Lung (tissue), 12 donors: ENCODE results near the gene VAMP3. TPM values are rescaled to one million over a fixed set of nuclear protein-coding genes. Genes with fewer than 3 reads are reported as not detected.
"Not testable (repeated sequence)": the region's sequence is repeated elsewhere in the genome, so short reads cannot be mapped to it uniquely, and the experiment has no call there.

ENCODE experiments used
- ATAC-seq: fragments of 200-7000 bp; cut with Tn5 transposase; one replicate; pipeline ENCODE4 v1.9.1; 2020; ENCODE audit warnings: moderate number of reproducible peaks; ENCODE audit not compliant: insufficient read depth, low FRiP score
- DNase-seq, 3 donors: peaks; one replicate each; pipeline ENCODE4 v3.0.0-alpha.2; 2013 to 2017
- H3K27ac ChIP-seq, 2 donors: one replicate each; pipeline ENCODE4 v1.5.1; 2013; ENCODE audit warnings: mild to moderate bottlenecking in 2 of 2, moderate library complexity in 2 of 2, control low read depth in 1 of 2, inconsistent platforms in 1 of 2, low read depth in 1 of 2, low read length in 1 of 2
- H3K27me3 ChIP-seq, 3 donors: one replicate each; pipeline ENCODE4 v1.5.1; 2013; ENCODE audit warnings: low read length in 2 of 3; ENCODE audit not compliant: control insufficient read depth in 3 of 3, insufficient read depth in 3 of 3
- H3K36me3 ChIP-seq, 4 donors: one replicate each; pipeline ENCODE4 v1.5.1; 2013; ENCODE audit warnings: low read length in 4 of 4, mild to moderate bottlenecking in 1 of 4, moderate library complexity in 1 of 4; ENCODE audit not compliant: control insufficient read depth in 4 of 4, insufficient read depth in 4 of 4
- H3K4me1 ChIP-seq, 5 donors: one replicate each; pipeline ENCODE4 v1.5.1; 2013; ENCODE audit warnings: low read length in 5 of 5, mild to moderate bottlenecking in 2 of 5, moderate library complexity in 1 of 5; ENCODE audit not compliant: control insufficient read depth in 5 of 5, insufficient read depth in 5 of 5
- H3K4me3 ChIP-seq: one replicate; pipeline ENCODE4 v1.5.1; 2013; ENCODE audit warnings: mild to moderate bottlenecking, control low read depth, moderate library complexity
- H3K9ac ChIP-seq, 2 donors: one replicate each; pipeline ENCODE4 v1.5.1; 2013; ENCODE audit warnings: low read length in 2 of 2, control low read depth in 1 of 2; ENCODE audit not compliant: insufficient read depth in 1 of 2
- H3K9me3 ChIP-seq, 4 donors: one replicate each; pipeline ENCODE4 v1.5.1; 2013; ENCODE audit warnings: low read length in 3 of 4, mild to moderate bottlenecking in 1 of 4, moderate library complexity in 1 of 4; ENCODE audit not compliant: control insufficient read depth in 4 of 4, insufficient read depth in 3 of 4
- WGBS, 2 donors: extraction: QIAGEN DNeasy Blood & Tissue Kit; methylation state at CpG; one replicate each; pipeline ENCODE4 v1.1.7; 2013; 5-methylcytosine and 5-hydroxymethylcytosine counted together
- polyA plus RNA-seq, 2 donors: library from polyadenylated mRNA; stranded (reverse); fragments of 200-250 nt; gene quantifications; one replicate each; pipeline ENCODE4 v1.2.1, GENCODE V29; 2013
- total RNA-seq, 2 donors: library from RNA; depleted of rRNA in 1 of 2; stranded (reverse); fragments of >200 nt in 1 of 2; gene quantifications; one replicate each; pipeline ENCODE4 v1.2.1, GENCODE V29; 2014 to 2021
- TF ChIP-seq, protein P1 (sequence below): IDR thresholded peaks from 2 replicates; pipeline ENCODE4 v1.5.1; 2012; ENCODE audit warnings: mild to moderate bottlenecking; ENCODE audit errors: control extremely low read depth, extremely low read depth
- donor health status: control.
- donor health status: control.
- donor health status: Bipolar disorder and iron deficiency.
- donor health status: healthy.
- donor health status: DM: yes; HTN: yes; CAD: no.

VAMP3 gene
- total and polyA plus RNA-seq, 4 donors = 46.6 to 146 (median 87.0) TPM

DNA sequence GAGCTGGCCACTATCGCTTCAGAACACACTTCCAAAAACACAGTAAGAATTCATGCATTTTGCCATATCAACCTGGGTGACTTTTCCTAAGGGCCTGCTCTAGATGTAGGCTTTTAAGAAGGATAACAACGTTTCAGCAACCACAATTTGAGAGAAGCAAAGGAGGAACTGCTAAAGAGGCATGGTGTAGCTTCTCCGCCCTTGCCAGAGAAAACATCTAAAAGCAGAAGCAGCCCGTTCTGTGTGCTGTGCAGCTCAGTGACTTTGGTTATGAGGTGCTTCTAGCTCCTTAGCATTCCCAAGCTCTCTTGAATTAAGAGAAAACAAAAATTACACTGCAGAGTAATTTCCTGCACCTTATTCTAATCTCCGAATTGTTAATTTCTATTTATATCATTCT, 15.7 kb downstream of the VAMP3 start:
- no peaks in the 10 kb centered on the region for H3K27me3 ChIP-seq
- H3K27ac ChIP-seq = no peak overlapping the region
- H3K36me3 ChIP-seq = peaks cover 3 to 23% (median 15%) of the 10 kb centered on the region in 4 donors
- TF ChIP-seq, protein P1, sequence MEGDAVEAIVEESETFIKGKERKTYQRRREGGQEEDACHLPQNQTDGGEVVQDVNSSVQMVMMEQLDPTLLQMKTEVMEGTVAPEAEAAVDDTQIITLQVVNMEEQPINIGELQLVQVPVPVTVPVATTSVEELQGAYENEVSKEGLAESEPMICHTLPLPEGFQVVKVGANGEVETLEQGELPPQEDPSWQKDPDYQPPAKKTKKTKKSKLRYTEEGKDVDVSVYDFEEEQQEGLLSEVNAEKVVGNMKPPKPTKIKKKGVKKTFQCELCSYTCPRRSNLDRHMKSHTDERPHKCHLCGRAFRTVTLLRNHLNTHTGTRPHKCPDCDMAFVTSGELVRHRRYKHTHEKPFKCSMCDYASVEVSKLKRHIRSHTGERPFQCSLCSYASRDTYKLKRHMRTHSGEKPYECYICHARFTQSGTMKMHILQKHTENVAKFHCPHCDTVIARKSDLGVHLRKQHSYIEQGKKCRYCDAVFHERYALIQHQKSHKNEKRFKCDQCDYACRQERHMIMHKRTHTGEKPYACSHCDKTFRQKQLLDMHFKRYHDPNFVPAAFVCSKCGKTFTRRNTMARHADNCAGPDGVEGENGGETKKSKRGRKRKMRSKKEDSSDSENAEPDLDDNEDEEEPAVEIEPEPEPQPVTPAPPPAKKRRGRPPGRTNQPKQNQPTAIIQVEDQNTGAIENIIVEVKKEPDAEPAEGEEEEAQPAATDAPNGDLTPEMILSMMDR = no peak
- 47 to 48% methylated on average over 5 of the region's 5 CpGs for WGBS, 2 donors
- DNase-seq = no peak
- H3K9me3 ChIP-seq = peaks cover 0 to 9% (median 1%) of the 10 kb centered on the region in 4 donors
- H3K9ac ChIP-seq = no peak overlapping the region
- ATAC-seq = no peak
- H3K4me1 ChIP-seq = peaks cover 0 to 3% (median 0%) of the 10 kb centered on the region in 5 donors
- no peak overlapping the region for H3K4me3 ChIP-seq

DNA sequence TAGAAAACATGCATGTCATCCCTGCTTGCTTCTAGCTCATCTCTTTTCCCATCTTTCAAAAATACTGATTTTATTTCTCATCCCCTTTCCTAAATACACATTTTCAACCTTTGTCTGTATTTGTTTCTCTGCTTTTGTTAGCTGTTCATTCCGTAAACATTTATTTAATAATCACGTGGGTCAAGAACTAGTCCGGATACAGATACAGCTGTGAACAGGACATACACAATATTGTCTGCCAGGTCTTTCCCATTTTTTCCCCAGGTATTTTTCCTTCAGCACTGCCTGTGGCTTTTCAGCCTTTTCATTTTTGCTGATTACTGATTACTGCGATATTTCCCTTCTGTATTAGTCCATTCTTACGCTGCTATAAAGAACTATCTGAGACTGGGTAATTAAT, 18.7 kb downstream of the VAMP3 start:
- Histone ChIP-seq H3K4me3 (no peak overlapping the region), H3K27ac (no peak overlapping the region), H3K4me1 (no peaks in the 10 kb centered on the region), H3K27me3 (no peaks in the 10 kb centered on the region), H3K9me3 (peaks cover 0 to 9% (median 1%) of the 10 kb centered on the region in 4 donors), H3K36me3 (peaks cover 12 to 23% (median 18%) of the 10 kb centered on the region in 4 donors), H3K9ac (no peak overlapping the region)
- 78 to 85% methylated on average over 5 of the region's 5 CpGs for WGBS, 2 donors
- DNase-seq (no peak), ATAC-seq (no peak)
- TF ChIP-seq, protein P1 = no peak

DNA sequence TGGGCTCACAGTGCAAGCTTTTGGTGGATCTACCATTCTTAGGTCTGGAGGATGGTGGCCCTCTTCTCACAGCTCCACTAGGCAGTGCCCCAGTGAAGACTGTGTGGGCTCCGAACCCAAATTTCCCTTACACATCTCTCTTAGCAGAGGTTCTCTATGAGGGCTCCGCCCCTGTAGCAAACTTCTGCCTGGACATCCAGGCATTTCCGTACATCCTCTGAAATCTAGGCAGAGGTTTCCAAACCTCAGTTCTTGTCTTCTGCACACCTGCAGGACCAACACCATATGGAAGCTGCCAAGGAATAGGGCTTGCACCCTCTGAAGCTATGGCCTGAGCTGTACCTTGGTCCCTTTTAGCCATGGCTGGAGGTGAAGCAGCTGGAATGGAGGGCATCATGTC, 19.9 kb downstream of the VAMP3 start:
- not testable (repeated sequence) for ATAC-seq, H3K4me3 ChIP-seq, H3K27ac ChIP-seq, DNase-seq, H3K27me3 ChIP-seq, H3K9me3 ChIP-seq, H3K4me1 ChIP-seq, H3K9ac ChIP-seq
- 95% methylated on average over 3 of the region's 3 CpGs for WGBS, 2 donors
- H3K36me3 ChIP-seq = peaks cover 18 to 24% (median 21%) of the 10 kb centered on the region in 4 donors

DNA sequence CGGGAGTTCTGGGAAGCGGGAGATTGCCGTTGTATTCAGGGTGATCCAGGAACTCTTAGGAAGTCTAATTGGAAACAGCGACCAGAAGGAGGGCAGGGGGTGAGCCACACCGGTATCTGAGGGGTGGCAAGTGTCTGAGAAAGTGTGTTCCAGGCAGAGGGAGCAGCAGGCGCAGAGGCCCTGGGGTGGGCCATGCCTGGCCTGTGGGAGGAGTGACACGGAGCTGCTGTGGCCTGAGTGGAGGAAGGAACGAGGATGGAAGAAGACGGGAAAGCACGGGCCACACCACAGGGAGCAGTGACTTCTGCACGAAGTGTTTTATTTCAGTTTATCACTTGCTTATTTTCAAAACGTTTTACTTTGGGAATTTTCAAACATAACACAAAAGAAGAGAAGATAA, 24.3 kb downstream of the VAMP3 start:
- Histone ChIP-seq H3K27ac (no peak overlapping the region), H3K4me3 (no peak overlapping the region), H3K36me3 (peaks cover 8 to 27% (median 18%) of the 10 kb centered on the region in 4 donors), H3K9me3 (peaks cover 0 to 8% (median 3%) of the 10 kb centered on the region in 4 donors), H3K27me3 (no peaks in the 10 kb centered on the region), H3K9ac (no peak overlapping the region), H3K4me1 (no peaks in the 10 kb centered on the region)
- ATAC-seq (no peak), DNase-seq (no peak)
- TF ChIP-seq, protein P1 = no peak
- 86 to 90% methylated on average over 12 of the region's 12 CpGs for WGBS, 2 donors
